IPS-15b (cell line): Measurements from ENCODE around the gene ETS1.

Source experiments
- H3K27me3 ChIP-seq: one replicate; pipeline ENCODE4 v1.6.1; 2013; ENCODE audit warnings: low read length; ENCODE audit not compliant: control insufficient read depth, insufficient read depth
- H3K36me3 ChIP-seq: one replicate; pipeline ENCODE4 v1.6.1; 2013; ENCODE audit warnings: low read length; ENCODE audit not compliant: control insufficient read depth, insufficient read depth
- H3K4me1 ChIP-seq: one replicate; pipeline ENCODE4 v1.6.1; 2013; ENCODE audit warnings: mild to moderate bottlenecking, low read length; ENCODE audit not compliant: control insufficient read depth, insufficient read depth
- H3K4me3 ChIP-seq: one replicate; pipeline ENCODE4 v1.5.1; 2013; ENCODE audit warnings: low read depth, low read length
- H3K9ac ChIP-seq: one replicate; pipeline ENCODE4 v1.6.1; 2013; ENCODE audit warnings: low read depth, mild to moderate bottlenecking, low read length
- H3K9me3 ChIP-seq: one replicate; pipeline ENCODE4 v1.6.1; 2013; ENCODE audit warnings: mild to moderate bottlenecking, low read length; ENCODE audit not compliant: control insufficient read depth, insufficient read depth

The ETS1 gene

DNA sequence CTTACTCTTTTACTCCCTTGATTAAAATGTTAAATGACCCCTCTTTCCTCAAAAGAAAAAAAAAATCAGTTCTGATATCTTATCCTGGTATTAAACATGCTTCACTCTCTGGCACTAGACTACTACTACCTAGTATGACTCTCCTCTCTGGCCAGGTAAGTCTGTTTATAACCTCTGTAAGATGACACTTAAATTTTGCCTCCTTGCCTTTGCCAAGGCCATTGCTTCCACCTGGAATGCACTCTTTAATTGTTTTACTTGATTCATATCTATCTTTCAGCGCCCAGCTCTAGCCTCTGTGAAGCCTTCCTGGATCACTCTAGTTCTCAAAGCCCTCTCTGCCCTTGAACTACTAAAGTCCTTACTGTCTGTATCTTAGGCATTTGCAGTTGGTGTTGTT lies 170.4 kb downstream of the ETS1 start:
- no peak overlapping the region for H3K4me3 ChIP-seq
- no peaks in the 10 kb centered on the region for H3K36me3 ChIP-seq
- no peaks in the 10 kb centered on the region for H3K9me3 ChIP-seq
- no peaks in the 10 kb centered on the region for H3K27me3 ChIP-seq
- H3K4me1 ChIP-seq: no peaks in the 10 kb centered on the region
- H3K9ac ChIP-seq: no peak overlapping the region

GRCh38 chr11:128415539-128415938 lies 171.8 kb downstream of the ETS1 start:
- H3K9me3 ChIP-seq: no peaks in the 10 kb centered on the region
- H3K9ac ChIP-seq: no peak overlapping the region
- H3K4me3 ChIP-seq: no peak overlapping the region
- no peaks in the 10 kb centered on the region for H3K36me3 ChIP-seq
- no peaks in the 10 kb centered on the region for H3K27me3 ChIP-seq
- no peaks in the 10 kb centered on the region for H3K4me1 ChIP-seq

GRCh38 chr11:128412847-128413791 lies 174.2 kb downstream of the ETS1 start:
- no peaks in the 10 kb centered on the region for H3K9me3 ChIP-seq
- H3K27me3 ChIP-seq: no peaks in the 10 kb centered on the region
- H3K36me3 ChIP-seq: no peaks in the 10 kb centered on the region
- no peak overlapping the region for H3K4me3 ChIP-seq
- H3K9ac ChIP-seq: no peak overlapping the region
- no peaks in the 10 kb centered on the region for H3K4me1 ChIP-seq

DNA sequence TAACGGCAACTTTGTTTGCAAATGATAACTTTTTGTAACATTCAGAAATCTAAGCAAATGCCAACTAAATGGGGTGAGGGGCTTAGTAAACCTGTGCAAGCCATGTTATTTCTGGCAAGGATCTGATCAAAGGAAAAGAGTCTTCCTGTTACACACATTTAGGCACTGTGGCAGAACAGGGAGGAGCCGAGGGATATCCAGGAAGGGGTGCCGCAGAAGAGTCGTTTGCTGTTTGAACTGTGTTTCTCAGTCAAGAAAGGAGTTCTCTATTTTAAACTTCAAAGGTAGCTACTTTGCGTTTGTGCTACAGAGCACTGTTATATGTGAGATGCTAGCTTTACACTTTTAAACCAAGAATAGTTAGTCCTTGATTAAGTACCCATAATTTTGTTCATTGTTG lies 175.5 kb downstream of the ETS1 start:
- H3K27me3 ChIP-seq: no peaks in the 10 kb centered on the region
- H3K36me3 ChIP-seq: no peaks in the 10 kb centered on the region
- H3K4me1 ChIP-seq: no peaks in the 10 kb centered on the region
- no peak overlapping the region for H3K4me3 ChIP-seq
- no peak overlapping the region for H3K9ac ChIP-seq
- H3K9me3 ChIP-seq: no peaks in the 10 kb centered on the region

DNA sequence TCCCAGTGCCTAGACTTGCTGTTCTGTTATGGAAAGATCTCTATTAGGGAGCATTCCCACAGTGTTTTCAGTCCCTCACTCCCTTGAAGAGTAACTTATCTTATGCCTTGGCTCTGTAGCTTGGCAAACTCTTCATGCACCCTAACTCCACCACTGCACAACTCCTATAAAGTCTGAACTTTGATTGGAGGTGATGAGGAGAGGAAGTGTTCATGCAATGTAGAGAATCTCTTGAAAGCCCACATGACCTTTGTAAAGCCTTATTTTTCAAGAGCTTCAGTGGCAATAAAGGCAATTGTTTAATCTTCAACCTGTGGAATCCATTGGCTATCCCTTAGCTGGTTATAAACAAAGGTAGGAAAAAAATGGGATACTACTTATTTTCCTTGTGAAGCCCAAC lies 176.2 kb downstream of the ETS1 start:
- Histone ChIP-seq H3K9ac (no peak overlapping the region), H3K36me3 (no peaks in the 10 kb centered on the region), H3K4me3 (no peak overlapping the region), H3K4me1 (no peaks in the 10 kb centered on the region), H3K9me3 (no peaks in the 10 kb centered on the region), H3K27me3 (no peaks in the 10 kb centered on the region)

- no peaks in the 10 kb centered on the region for H3K4me1 ChIP-seq
- no peak overlapping the region for H3K4me3 ChIP-seq
Observed at GRCh38 chr11:128409476-128409875, 177.9 kb downstream of the ETS1 start.

More at GRCh38 chr11:128409476-128409875, 177.9 kb downstream of the ETS1 start:
- no peaks in the 10 kb centered on the region for H3K9me3 ChIP-seq
- no peak overlapping the region for H3K9ac ChIP-seq
- no peaks in the 10 kb centered on the region for H3K27me3 ChIP-seq
- H3K36me3 ChIP-seq: no peaks in the 10 kb centered on the region
